ENCODE data around the gene EPHB2.
A peak's percentile ranks its signal among the peaks of the same experiment; 100 is the strongest.

The EPHB2 gene

GRCh38 chr1:22769932-22770331 is 59.3 kb downstream of the EPHB2 start:
- no peaks in the 10 kb centered on the region for H3K4me1 ChIP-seq (ENCODE audit: control extremely low read depth in 1 of 4, control insufficient read depth in 4 of 4, insufficient read depth in 4 of 4, low read length in 3 of 4)
- peaks cover 0 to 3% (median 0%) of the 10 kb centered on the region in 5 experiments for H3K27me3 ChIP-seq (replicated peaks in 2 of 5; ENCODE audit: control insufficient read depth in 4 of 5, insufficient read depth in 5 of 5, low read length in 4 of 5)
- H3K27ac ChIP-seq (ENCODE audit: insufficient read depth in 1 of 2, low read depth in 1 of 2, low read length in 2 of 2, poor library complexity in 1 of 2, severe bottlenecking in 2 of 2): no peak overlapping the region
- POLR2A ChIA-PET: no interaction called here
- DNase-seq: no peak
- no peaks in the 10 kb centered on the region for H3K9me3 ChIP-seq (ENCODE audit: control extremely low read depth in 1 of 5, control insufficient read depth in 4 of 5, insufficient read depth in 2 of 5, low read depth in 1 of 5, low read length in 4 of 5)
- H3K36me3 ChIP-seq (ENCODE audit: control insufficient read depth in 4 of 4, insufficient read depth in 4 of 4, low read length in 3 of 4): no peaks in the 10 kb centered on the region
- CTCF ChIA-PET: no interaction called here
- WGBS (ENCODE audit: insufficient coverage): 100% methylated on average over 6 of the region's 6 CpGs
- no peak overlapping the region for H3K4me3 ChIP-seq (ENCODE audit: control insufficient read depth in 1 of 7, extremely low read depth in 1 of 7, insufficient read depth in 4 of 7, low read depth in 2 of 7, low read length in 6 of 7)

GRCh38 chr1:22772014-22772413 is 61.4 kb downstream of the EPHB2 start:
- H3K36me3 ChIP-seq (ENCODE audit: control insufficient read depth in 4 of 4, insufficient read depth in 4 of 4, low read length in 3 of 4): no peaks in the 10 kb centered on the region
- peaks cover 0 to 3% (median 0%) of the 10 kb centered on the region in 4 experiments for H3K4me1 ChIP-seq (ENCODE audit: control extremely low read depth in 1 of 4, control insufficient read depth in 4 of 4, insufficient read depth in 4 of 4, low read length in 3 of 4)
- H3K4me3 ChIP-seq (ENCODE audit: control insufficient read depth in 1 of 7, extremely low read depth in 1 of 7, insufficient read depth in 4 of 7, low read depth in 2 of 7, low read length in 6 of 7): no peak overlapping the region
- peaks cover 0 to 3% (median 0%) of the 10 kb centered on the region in 5 experiments for H3K27me3 ChIP-seq (replicated peaks in 2 of 5; ENCODE audit: control insufficient read depth in 4 of 5, insufficient read depth in 5 of 5, low read length in 4 of 5)
- no peak for DNase-seq
- H3K27ac ChIP-seq (ENCODE audit: insufficient read depth in 1 of 2, low read depth in 1 of 2, low read length in 2 of 2, poor library complexity in 1 of 2, severe bottlenecking in 2 of 2): no peak overlapping the region
- ChIA-PET POLR2A (no interaction called here), CTCF (no interaction called here)
- no peaks in the 10 kb centered on the region for H3K9me3 ChIP-seq (ENCODE audit: control extremely low read depth in 1 of 5, control insufficient read depth in 4 of 5, insufficient read depth in 2 of 5, low read depth in 1 of 5, low read length in 4 of 5)
- 95% methylated on average over 12 of the region's 13 CpGs for WGBS (ENCODE audit: insufficient coverage)

GRCh38 chr1:22773981-22774832 is 63.6 kb downstream of the EPHB2 start:
- Histone ChIP-seq H3K9me3 (ENCODE audit: control extremely low read depth in 1 of 5, control insufficient read depth in 4 of 5, insufficient read depth in 2 of 5, low read depth in 1 of 5, low read length in 4 of 5) (no peaks in the 10 kb centered on the region), H3K36me3 (ENCODE audit: control insufficient read depth in 4 of 4, insufficient read depth in 4 of 4, low read length in 3 of 4) (no peaks in the 10 kb centered on the region), H3K27ac (ENCODE audit: insufficient read depth in 1 of 2, low read depth in 1 of 2, low read length in 2 of 2, poor library complexity in 1 of 2, severe bottlenecking in 2 of 2) (no peak overlapping the region), H3K27me3 (replicated peaks in 2 of 5; ENCODE audit: control insufficient read depth in 4 of 5, insufficient read depth in 5 of 5, low read length in 4 of 5) (peaks cover 0 to 2% (median 2%) of the 10 kb centered on the region in 5 experiments), H3K4me3 (ENCODE audit: control insufficient read depth in 1 of 7, extremely low read depth in 1 of 7, insufficient read depth in 4 of 7, low read depth in 2 of 7, low read length in 6 of 7) (no peak overlapping the region), H3K4me1 (ENCODE audit: control extremely low read depth in 1 of 4, control insufficient read depth in 4 of 4, insufficient read depth in 4 of 4, low read length in 3 of 4) (peaks cover 0 to 3% (median 0%) of the 10 kb centered on the region in 4 experiments)
- no peak for DNase-seq
- POLR2A ChIA-PET: no interaction called here
- 94% methylated on average over 16 of the region's 17 CpGs for WGBS (ENCODE audit: insufficient coverage)
- CTCF ChIA-PET: no interaction called here

- peaks cover 0 to 3% (median 0%) of the 10 kb centered on the region in 4 experiments for H3K4me1 ChIP-seq (ENCODE audit: control extremely low read depth in 1 of 4, control insufficient read depth in 4 of 4, insufficient read depth in 4 of 4, low read length in 3 of 4)
- CTCF ChIA-PET: no interaction called here
- H3K4me3 ChIP-seq (ENCODE audit: control insufficient read depth in 1 of 7, extremely low read depth in 1 of 7, insufficient read depth in 4 of 7, low read depth in 2 of 7, low read length in 6 of 7): no peak overlapping the region
- POLR2A ChIA-PET: no interaction called here
- no peaks in the 10 kb centered on the region for H3K9me3 ChIP-seq (ENCODE audit: control extremely low read depth in 1 of 5, control insufficient read depth in 4 of 5, insufficient read depth in 2 of 5, low read depth in 1 of 5, low read length in 4 of 5)
- no peaks in the 10 kb centered on the region for H3K36me3 ChIP-seq (ENCODE audit: control insufficient read depth in 4 of 4, insufficient read depth in 4 of 4, low read length in 3 of 4)
- no peak for DNase-seq
- no peak overlapping the region for H3K27ac ChIP-seq (ENCODE audit: insufficient read depth in 1 of 2, low read depth in 1 of 2, low read length in 2 of 2, poor library complexity in 1 of 2, severe bottlenecking in 2 of 2)
- peaks cover 0 to 2% (median 2%) of the 10 kb centered on the region in 5 experiments for H3K27me3 ChIP-seq (replicated peaks in 2 of 5; ENCODE audit: control insufficient read depth in 4 of 5, insufficient read depth in 5 of 5, low read length in 4 of 5)
Measured at GRCh38 chr1:22774833-22775182, 64.2 kb downstream of the EPHB2 start.

- no peak for DNase-seq
- Histone ChIP-seq H3K4me3 (ENCODE audit: control insufficient read depth in 1 of 7, extremely low read depth in 1 of 7, insufficient read depth in 4 of 7, low read depth in 2 of 7, low read length in 6 of 7) (no peak overlapping the region), H3K9me3 (ENCODE audit: control extremely low read depth in 1 of 5, control insufficient read depth in 4 of 5, insufficient read depth in 2 of 5, low read depth in 1 of 5, low read length in 4 of 5) (no peaks in the 10 kb centered on the region), H3K27me3 (replicated peaks in 2 of 5; ENCODE audit: control insufficient read depth in 4 of 5, insufficient read depth in 5 of 5, low read length in 4 of 5) (peaks cover 0 to 2% (median 2%) of the 10 kb centered on the region in 5 experiments), H3K4me1 (ENCODE audit: control extremely low read depth in 1 of 4, control insufficient read depth in 4 of 4, insufficient read depth in 4 of 4, low read length in 3 of 4) (peaks cover 0 to 3% (median 0%) of the 10 kb centered on the region in 4 experiments), H3K36me3 (ENCODE audit: control insufficient read depth in 4 of 4, insufficient read depth in 4 of 4, low read length in 3 of 4) (no peaks in the 10 kb centered on the region), H3K27ac (ENCODE audit: insufficient read depth in 1 of 2, low read depth in 1 of 2, low read length in 2 of 2, poor library complexity in 1 of 2, severe bottlenecking in 2 of 2) (no peak overlapping the region)
- 83% methylated on average over 5 of the region's 7 CpGs for WGBS (ENCODE audit: insufficient coverage)
- POLR2A ChIA-PET: no interaction called here
- CTCF ChIA-PET: interaction anchor here (1.0 kb wide), 1 partner anchor 71 kb away, joined by 3 read pairs; no protein-coding TSS in a partner anchor
Measured at GRCh38 chr1:22775478-22775877, 64.8 kb downstream of the EPHB2 start.

GRCh38 chr1:22776035-22776613 is 65.5 kb downstream of the EPHB2 start:
- CTCF ChIA-PET: interaction anchor here (1.0 kb wide), 1 partner anchor 72 kb away, joined by 3 read pairs; no protein-coding TSS in a partner anchor
- 34% methylated on average over 6 of the region's 10 CpGs for WGBS (ENCODE audit: insufficient coverage)

GRCh38 chr1:22777388-22778057 is 66.9 kb downstream of the EPHB2 start:
- H3K27me3 ChIP-seq (replicated peaks in 2 of 5; ENCODE audit: control insufficient read depth in 4 of 5, insufficient read depth in 5 of 5, low read length in 4 of 5): peaks cover 0 to 2% (median 2%) of the 10 kb centered on the region in 5 experiments
- DNase-seq: no peak
- no peaks in the 10 kb centered on the region for H3K9me3 ChIP-seq (ENCODE audit: control extremely low read depth in 1 of 5, control insufficient read depth in 4 of 5, insufficient read depth in 2 of 5, low read depth in 1 of 5, low read length in 4 of 5)
- no peak overlapping the region for H3K4me3 ChIP-seq (ENCODE audit: control insufficient read depth in 1 of 7, extremely low read depth in 1 of 7, insufficient read depth in 4 of 7, low read depth in 2 of 7, low read length in 6 of 7)
- 93% methylated on average over 6 of the region's 7 CpGs for WGBS (ENCODE audit: insufficient coverage)
- POLR2A ChIA-PET: no interaction called here
- H3K36me3 ChIP-seq (ENCODE audit: control insufficient read depth in 4 of 4, insufficient read depth in 4 of 4, low read length in 3 of 4): no peaks in the 10 kb centered on the region
- H3K27ac ChIP-seq (ENCODE audit: insufficient read depth in 1 of 2, low read depth in 1 of 2, low read length in 2 of 2, poor library complexity in 1 of 2, severe bottlenecking in 2 of 2): no peak overlapping the region
- peaks cover 0 to 3% (median 0%) of the 10 kb centered on the region in 4 experiments for H3K4me1 ChIP-seq (ENCODE audit: control extremely low read depth in 1 of 4, control insufficient read depth in 4 of 4, insufficient read depth in 4 of 4, low read length in 3 of 4)
- CTCF ChIA-PET: no interaction called here

More at GRCh38 chr1:22776035-22776613, 65.5 kb downstream of the EPHB2 start:
- DNase-seq: peak in 2 of 3 donors; percentile 10 to 13
- POLR2A ChIA-PET: no interaction called here
- H3K27me3 ChIP-seq (replicated peaks in 2 of 5; ENCODE audit: control insufficient read depth in 4 of 5, insufficient read depth in 5 of 5, low read length in 4 of 5): peaks cover 0 to 2% (median 2%) of the 10 kb centered on the region in 5 experiments
- no peaks in the 10 kb centered on the region for H3K36me3 ChIP-seq (ENCODE audit: control insufficient read depth in 4 of 4, insufficient read depth in 4 of 4, low read length in 3 of 4)
- H3K4me1 ChIP-seq (ENCODE audit: control extremely low read depth in 1 of 4, control insufficient read depth in 4 of 4, insufficient read depth in 4 of 4, low read length in 3 of 4): peaks cover 0 to 3% (median 0%) of the 10 kb centered on the region in 4 experiments
- H3K9me3 ChIP-seq (ENCODE audit: control extremely low read depth in 1 of 5, control insufficient read depth in 4 of 5, insufficient read depth in 2 of 5, low read depth in 1 of 5, low read length in 4 of 5): no peaks in the 10 kb centered on the region
- H3K27ac ChIP-seq (ENCODE audit: insufficient read depth in 1 of 2, low read depth in 1 of 2, low read length in 2 of 2, poor library complexity in 1 of 2, severe bottlenecking in 2 of 2): no peak overlapping the region
- H3K4me3 ChIP-seq (ENCODE audit: control insufficient read depth in 1 of 7, extremely low read depth in 1 of 7, insufficient read depth in 4 of 7, low read depth in 2 of 7, low read length in 6 of 7): no peak overlapping the region
